Thymus (tissue), 11 donors: Measurements from ENCODE around the gene SPATC1L. TPM values are rescaled to one million over a fixed set of nuclear protein-coding genes. Genes with fewer than 3 reads are reported as not detected.
"Not testable (repeated sequence)": the region's sequence is repeated elsewhere in the genome, so short reads cannot be mapped to it uniquely, and the experiment has no call there.

Experiments used
- DNase-seq, 9 donors: peaks; one replicate each; pipeline ENCODE4 v3.0.0-alpha.2; 2013; ENCODE audit warnings: low spot score in 9 of 9, low read depth in 6 of 9, missing footprints in 1 of 9
- H3K27ac ChIP-seq, 2 donors: one replicate each; pipeline ENCODE4 v1.5.1; 2013; ENCODE audit warnings: control low read depth in 1 of 2, low read depth in 1 of 2, low read length in 1 of 2, mild to moderate bottlenecking in 1 of 2, moderate library complexity in 1 of 2
- H3K27me3 ChIP-seq, 2 donors: one replicate each; pipeline ENCODE4 v1.5.1; 2013; ENCODE audit warnings: low read length in 1 of 2; ENCODE audit not compliant: control insufficient read depth in 2 of 2, insufficient read depth in 1 of 2
- H3K36me3 ChIP-seq, 2 donors: one replicate each; pipeline ENCODE4 v1.5.1; 2013; ENCODE audit warnings: low read length in 1 of 2, mild to moderate bottlenecking in 1 of 2, moderate library complexity in 1 of 2; ENCODE audit not compliant: control insufficient read depth in 2 of 2, insufficient read depth in 2 of 2
- H3K4me1 ChIP-seq, 2 donors: one replicate each; pipeline ENCODE4 v1.5.1; 2013; ENCODE audit warnings: low read length in 2 of 2; ENCODE audit not compliant: control insufficient read depth in 2 of 2, insufficient read depth in 2 of 2
- H3K4me3 ChIP-seq, 2 donors: one replicate each; pipeline ENCODE4 v1.5.1; 2013; ENCODE audit warnings: low read length in 2 of 2, control low read depth in 1 of 2, mild to moderate bottlenecking in 1 of 2
- H3K9me3 ChIP-seq, 2 donors: one replicate each; pipeline ENCODE4 v1.5.1; 2013; ENCODE audit warnings: low read length in 1 of 2, mild to moderate bottlenecking in 1 of 2; ENCODE audit not compliant: control insufficient read depth in 2 of 2, insufficient read depth in 1 of 2
- WGBS: extraction: QIAGEN DNeasy Blood & Tissue Kit; methylation state at CpG from one replicate; pipeline ENCODE4 v1.1.7; 2013; 5-methylcytosine and 5-hydroxymethylcytosine counted together
- polyA plus RNA-seq: library from polyadenylated mRNA; stranded (reverse); fragments of 200-250 nt; gene quantifications from one replicate; pipeline ENCODE4 v1.2.3, GENCODE V29; 2013
- total RNA-seq: library from RNA; stranded (reverse); fragments of 120-200 nt; gene quantifications from one replicate; pipeline ENCODE4 v1.2.4, GENCODE V29; 2013
- donor health status: healthy.

The SPATC1L gene
- total and polyA plus RNA-seq, 2 donors = 4.8 to 9.6 TPM

- Histone ChIP-seq H3K4me1 (peaks cover 0 to 8% of the 10 kb centered on the region in 2 donors), H3K4me3 (no peak overlapping the region), H3K9me3 (peaks cover 0 to 4% of the 10 kb centered on the region in 2 donors), H3K27me3 (no peaks in the 10 kb centered on the region), H3K27ac (no peak overlapping the region), H3K36me3 (no peaks in the 10 kb centered on the region)
- 94% methylated on average over 19 of the region's 19 CpGs for WGBS
- no peak for DNase-seq
Observed at GRCh38 chr21:46150073-46150472, 34.2 kb downstream of the SPATC1L start.

- 96% methylated on average over 22 of the region's 22 CpGs for WGBS
- Histone ChIP-seq H3K27ac (no peak overlapping the region), H3K36me3 (no peaks in the 10 kb centered on the region), H3K27me3 (no peaks in the 10 kb centered on the region), H3K4me3 (no peak overlapping the region), H3K4me1 (peaks cover 0 to 8% of the 10 kb centered on the region in 2 donors), H3K9me3 (peaks cover 0 to 9% of the 10 kb centered on the region in 2 donors)
- no peak for DNase-seq
Observed at GRCh38 chr21:46149205-46149901, 34.9 kb downstream of the SPATC1L start.

DNA sequence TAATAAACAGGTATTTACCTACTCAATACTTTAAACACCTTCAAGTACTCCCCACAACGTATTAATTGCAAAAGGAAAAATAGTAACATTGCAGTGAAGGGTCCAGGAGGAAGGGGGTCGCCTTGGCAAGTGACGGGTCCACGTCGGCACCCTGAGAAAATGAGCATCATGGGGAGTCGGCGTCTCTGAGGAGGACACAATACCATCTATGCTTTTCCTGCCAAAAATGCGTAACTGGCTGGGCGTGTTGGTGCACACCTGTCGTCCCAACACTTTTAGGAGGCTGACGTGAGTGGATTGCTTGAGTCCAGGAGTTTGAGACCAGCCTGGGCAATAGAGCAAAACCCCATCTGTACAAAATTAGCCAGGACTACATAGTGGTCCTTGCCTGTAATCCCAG is 36.2 kb downstream of the SPATC1L start:
- peaks cover 0 to 2% of the 10 kb centered on the region in 2 donors for H3K4me1 ChIP-seq
- peaks cover 0 to 9% of the 10 kb centered on the region in 2 donors for H3K9me3 ChIP-seq
- no peaks in the 10 kb centered on the region for H3K36me3 ChIP-seq
- DNase-seq = no peak
- H3K27me3 ChIP-seq = no peaks in the 10 kb centered on the region
- no peak overlapping the region for H3K4me3 ChIP-seq
- 95% methylated on average over 11 of the region's 11 CpGs for WGBS
- no peak overlapping the region for H3K27ac ChIP-seq

GRCh38 chr21:46147429-46147828 is 36.8 kb downstream of the SPATC1L start:
- H3K4me1 ChIP-seq, H3K9me3 ChIP-seq, H3K4me3 ChIP-seq, H3K36me3 ChIP-seq, H3K27me3 ChIP-seq, H3K27ac ChIP-seq: not testable (repeated sequence)
- 83% methylated on average over 12 of the region's 12 CpGs for WGBS
- DNase-seq = peak in 7 of 9 donors; percentile 5 to 53 (median 25)

DNA sequence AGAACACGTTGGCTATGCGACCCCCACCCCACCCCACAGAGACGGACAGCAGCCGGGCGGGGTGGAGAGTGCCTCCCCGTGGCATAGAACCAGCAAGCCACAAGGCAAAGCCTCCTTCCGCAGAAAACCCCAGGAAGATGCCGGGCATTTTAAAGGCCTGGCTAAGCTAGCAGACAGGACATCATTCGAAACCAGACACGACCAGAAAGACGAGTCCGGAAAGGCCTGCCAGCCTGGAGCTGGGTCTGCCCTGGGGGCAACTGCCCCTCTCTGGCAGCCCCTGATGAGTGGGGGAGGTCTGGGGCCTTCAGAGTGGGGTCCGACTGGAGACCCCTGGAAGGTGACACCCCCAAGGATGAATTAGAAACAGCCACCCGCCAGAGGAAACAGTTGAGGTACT is 37.4 kb downstream of the SPATC1L start:
- no peaks in the 10 kb centered on the region for H3K36me3 ChIP-seq
- no peak for DNase-seq
- no peaks in the 10 kb centered on the region for H3K4me1 ChIP-seq
- peaks cover 0 to 13% of the 10 kb centered on the region in 2 donors for H3K9me3 ChIP-seq
- no peak overlapping the region for H3K4me3 ChIP-seq
- no peaks in the 10 kb centered on the region for H3K27me3 ChIP-seq
- H3K27ac ChIP-seq = no peak overlapping the region
- WGBS = 94% methylated on average over 14 of the region's 14 CpGs

GRCh38 chr21:46145840-46146691 is 38.2 kb downstream of the SPATC1L start:
- peaks cover 0 to 13% of the 10 kb centered on the region in 2 donors for H3K9me3 ChIP-seq
- no peak for DNase-seq
- H3K4me3 ChIP-seq = no peak overlapping the region
- 94% methylated on average over 60 of the region's 60 CpGs for WGBS
- no peak overlapping the region for H3K27ac ChIP-seq
- H3K4me1 ChIP-seq = no peaks in the 10 kb centered on the region
- H3K27me3 ChIP-seq = no peaks in the 10 kb centered on the region
- no peaks in the 10 kb centered on the region for H3K36me3 ChIP-seq

DNA sequence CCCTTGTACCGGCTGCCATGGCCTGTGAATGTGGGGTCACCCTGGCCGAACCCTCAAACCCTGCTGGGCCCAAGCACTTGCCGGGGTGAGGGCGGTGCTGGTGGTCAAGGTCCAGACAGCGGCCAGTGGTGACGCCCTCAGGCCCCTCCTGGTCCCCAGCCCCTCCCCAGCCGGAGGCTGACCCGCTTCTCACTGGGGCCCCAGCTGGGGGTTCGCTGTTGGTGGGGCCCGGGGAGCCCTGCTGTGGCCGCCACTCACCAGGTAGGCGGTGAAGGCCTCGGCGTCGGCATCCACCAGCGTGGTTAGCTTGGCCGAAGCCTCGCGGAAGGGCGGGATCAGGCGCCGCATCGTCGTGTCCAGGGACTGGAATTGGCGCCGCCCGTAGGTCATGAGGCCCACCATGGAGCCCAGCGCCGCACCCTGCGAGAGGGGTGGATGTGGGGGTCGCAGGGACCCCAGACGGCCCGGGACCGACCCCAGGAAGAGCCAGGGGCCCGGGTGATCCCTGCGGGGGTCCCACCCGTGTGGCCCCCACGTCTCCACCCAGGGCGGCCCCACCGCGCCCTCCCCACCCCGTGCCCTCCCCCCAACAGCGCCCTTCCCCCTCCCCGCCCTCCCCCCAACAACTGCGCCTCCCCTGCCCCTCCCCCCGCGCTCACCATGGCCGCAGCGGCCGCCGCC is 39.0 kb downstream of the SPATC1L start:
- WGBS = 97% methylated on average over 51 of the region's 51 CpGs

GRCh38 chr21:46144464-46145070 is 39.7 kb downstream of the SPATC1L start:
- DNase-seq = no peak
- 74% methylated on average over 4 of the region's 4 CpGs for WGBS
- Histone ChIP-seq H3K27ac (no peak overlapping the region), H3K4me1 (no peaks in the 10 kb centered on the region), H3K4me3 (no peak overlapping the region), H3K27me3 (no peaks in the 10 kb centered on the region), H3K9me3 (peaks cover 0 to 13% of the 10 kb centered on the region in 2 donors), H3K36me3 (no peaks in the 10 kb centered on the region)

More for the DNA sequence above, 39.0 kb downstream of the SPATC1L start:
- H3K36me3 ChIP-seq = no peaks in the 10 kb centered on the region
- H3K4me1 ChIP-seq = no peaks in the 10 kb centered on the region
- H3K4me3 ChIP-seq = no peak overlapping the region
- no peak overlapping the region for H3K27ac ChIP-seq
- DNase-seq = no peak
- no peaks in the 10 kb centered on the region for H3K27me3 ChIP-seq
- peaks cover 0 to 13% of the 10 kb centered on the region in 2 donors for H3K9me3 ChIP-seq
